Trophoblast cell (in vitro differentiated cells and primary cell): ENCODE results near the gene SCARF2.

Source experiments
- DNase-seq, 2 donors: peaks; one replicate each; pipeline ENCODE4 v3.0.0-alpha.2; 2016
- H2AFZ ChIP-seq: 2 replicates; pipeline ENCODE4 v1.6.1; 2013; ENCODE audit warnings: low read length, moderate library complexity, mild to moderate bottlenecking; ENCODE audit not compliant: insufficient read depth, poor library complexity
- H2AK5ac ChIP-seq: 2 replicates; pipeline ENCODE4 v1.6.1; 2013; ENCODE audit warnings: mild to moderate bottlenecking, low read length
- H2BK120ac ChIP-seq: 2 replicates; pipeline ENCODE4 v1.6.1; 2013; ENCODE audit warnings: low read length, mild to moderate bottlenecking, moderate library complexity; ENCODE audit not compliant: insufficient read depth, poor library complexity
- H2BK12ac ChIP-seq: 2 replicates; pipeline ENCODE4 v1.6.1; 2013; ENCODE audit warnings: mild to moderate bottlenecking, low read length, moderate library complexity
- H2BK5ac ChIP-seq: 2 replicates; pipeline ENCODE4 v1.6.1; 2013; ENCODE audit warnings: low read length, low read depth, moderate library complexity, mild to moderate bottlenecking; ENCODE audit not compliant: poor library complexity
- H3K14ac ChIP-seq: 2 replicates; pipeline ENCODE4 v1.6.1; 2013; ENCODE audit warnings: mild to moderate bottlenecking, low read length
- H3K18ac ChIP-seq: 2 replicates; pipeline ENCODE4 v1.6.1; 2013; ENCODE audit warnings: mild to moderate bottlenecking, low read length
- H3K23ac ChIP-seq: 2 replicates; pipeline ENCODE4 v1.6.1; 2013; ENCODE audit warnings: low read length
- H3K27ac ChIP-seq: 2 replicates; pipeline ENCODE4 v1.5.1; 2013; ENCODE audit warnings: low read depth, mild to moderate bottlenecking, inconsistent platforms, low read length, moderate library complexity
- H3K27me3 ChIP-seq: 2 replicates; pipeline ENCODE4 v1.6.1; 2013; ENCODE audit warnings: inconsistent platforms, mild to moderate bottlenecking, low read length, moderate library complexity; ENCODE audit not compliant: insufficient read depth
- H3K36me3 ChIP-seq, 2 experiments: 1 replicate in 1 of 2; 2 replicates in 1 of 2; pipeline ENCODE4 v1.6.1; 2013; ENCODE audit warnings: low read length in 2 of 2, mild to moderate bottlenecking in 2 of 2, moderate library complexity in 1 of 2; ENCODE audit not compliant: insufficient read depth in 2 of 2, control insufficient read depth in 1 of 2
- H3K4ac ChIP-seq: 2 replicates; pipeline ENCODE4 v1.6.1; 2013; ENCODE audit warnings: low read depth, mild to moderate bottlenecking, low read length, moderate library complexity
- H3K4me1 ChIP-seq, 2 experiments: 1 replicate in 1 of 2; 2 replicates in 1 of 2; pipeline ENCODE4 v1.6.1; 2013; ENCODE audit warnings: low read length in 2 of 2, mild to moderate bottlenecking in 2 of 2, moderate library complexity in 1 of 2; ENCODE audit not compliant: insufficient read depth in 2 of 2, control insufficient read depth in 1 of 2
- H3K4me2 ChIP-seq: 2 replicates; pipeline ENCODE4 v1.6.1; 2013; ENCODE audit warnings: inconsistent platforms, mild to moderate bottlenecking, low read length, moderate library complexity
- H3K4me3 ChIP-seq: 2 replicates; pipeline ENCODE4 v1.5.1; 2013; ENCODE audit warnings: mild to moderate bottlenecking, low read depth, low read length, inconsistent platforms
- H3K79me1 ChIP-seq: one replicate; pipeline ENCODE4 v1.6.1; 2013; ENCODE audit warnings: low read length
- H3K79me2 ChIP-seq: 2 replicates; pipeline ENCODE4 v1.6.1; 2013; ENCODE audit warnings: low read length, mild to moderate bottlenecking; ENCODE audit not compliant: control insufficient read depth, insufficient read depth, poor library complexity
- H3K9ac ChIP-seq: 2 replicates; pipeline ENCODE4 v1.6.1; 2013; ENCODE audit warnings: mild to moderate bottlenecking, low read length
- H3K9me3 ChIP-seq: 2 replicates; pipeline ENCODE4 v1.6.1; 2013; ENCODE audit warnings: low read depth, mild to moderate bottlenecking, control low read depth, inconsistent platforms, low read length; ENCODE audit not compliant: insufficient read depth
- H4K12ac ChIP-seq: 2 replicates; pipeline ENCODE4 v1.6.1; 2013; ENCODE audit warnings: low read depth, mild to moderate bottlenecking, low read length, moderate library complexity
- H4K8ac ChIP-seq: 2 replicates; pipeline ENCODE4 v1.6.1; 2013; ENCODE audit warnings: low read depth, mild to moderate bottlenecking, low read length, moderate library complexity
- H4K91ac ChIP-seq: one replicate; pipeline ENCODE4 v1.6.1; 2013; ENCODE audit warnings: low read depth, mild to moderate bottlenecking, low read length, moderate library complexity
- WGBS: extraction: QIAGEN DNeasy Blood & Tissue Kit; methylation state at CpG from one replicate; pipeline ENCODE4 v1.1.7; 2013; ENCODE audit warnings: missing lambda C conversion rate; ENCODE audit not compliant: insufficient read length, insufficient coverage; ENCODE audit errors: extremely low coverage; 5-methylcytosine and 5-hydroxymethylcytosine counted together

SCARF2 gene

DNA sequence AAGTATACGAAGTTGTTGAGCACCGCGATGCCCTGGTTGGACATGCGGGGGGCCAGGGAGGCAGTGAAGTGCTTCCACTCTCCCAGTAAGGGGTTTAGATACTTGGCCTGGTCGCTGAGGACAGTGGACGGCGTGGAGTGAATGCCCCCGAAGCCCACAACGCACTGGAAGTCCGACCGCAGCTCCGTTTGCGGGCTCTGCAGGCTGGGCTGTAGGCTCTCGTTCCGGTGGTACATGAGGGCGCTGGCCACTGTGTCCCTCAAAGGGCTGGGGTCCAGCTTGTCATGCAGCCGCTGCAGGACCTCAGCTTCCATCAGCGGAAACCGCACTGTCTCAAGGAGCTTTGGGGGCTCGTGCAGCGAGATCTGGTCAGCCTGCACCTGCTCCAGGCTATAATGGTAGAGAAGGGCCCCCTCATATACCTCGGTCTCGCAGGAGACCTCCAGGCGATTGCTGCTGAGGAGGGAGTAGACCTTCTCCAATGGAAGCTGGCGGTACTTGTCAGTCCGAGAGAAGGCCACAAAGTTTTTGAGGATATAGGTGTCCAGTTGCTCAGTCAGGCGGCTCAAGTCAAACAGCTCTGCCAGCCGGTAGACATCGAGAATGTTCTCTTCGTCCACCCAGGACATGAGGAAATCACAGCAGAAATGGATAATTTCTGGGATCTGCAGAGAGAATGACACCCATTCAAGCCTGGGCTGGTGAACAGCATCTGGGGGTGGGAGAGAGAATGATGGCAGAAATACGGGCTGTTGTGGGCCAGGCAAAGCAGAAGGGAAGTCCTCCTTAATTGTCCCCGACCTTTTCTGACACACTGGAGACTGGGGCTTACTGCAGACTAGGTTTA, 27.5 kb upstream of the SCARF2 start:
- no peak for DNase-seq
- H4K91ac ChIP-seq: no peak overlapping the region
- no peak overlapping the region for H2BK5ac ChIP-seq
- no peaks in the 10 kb centered on the region for H3K27me3 ChIP-seq
- no peak overlapping the region for H3K18ac ChIP-seq
- no peaks in the 10 kb centered on the region for H3K4me1 ChIP-seq
- no peak overlapping the region for H2BK120ac ChIP-seq
- no peak overlapping the region for H4K12ac ChIP-seq
- H3K9me3 ChIP-seq: no peaks in the 10 kb centered on the region
- no peak overlapping the region for H2AFZ ChIP-seq
- no peak overlapping the region for H2BK12ac ChIP-seq
- WGBS: no CpG with 5 or more reads among the region's 32 CpGs
- H3K4ac ChIP-seq: no peak overlapping the region
- no peaks in the 10 kb centered on the region for H3K79me2 ChIP-seq
- no peak overlapping the region for H2AK5ac ChIP-seq
- H4K8ac ChIP-seq: no peak overlapping the region
- H3K9ac ChIP-seq: no peak overlapping the region
- no peak overlapping the region for H3K4me3 ChIP-seq
- H3K79me1 ChIP-seq: no peaks in the 10 kb centered on the region
- H3K27ac ChIP-seq: no peak overlapping the region
- H3K36me3 ChIP-seq: peaks cover 17 to 24% of the 10 kb centered on the region in 2 experiments
- H3K14ac ChIP-seq: no peak overlapping the region
- no peak overlapping the region for H3K23ac ChIP-seq
- no peak overlapping the region for H3K4me2 ChIP-seq

DNA sequence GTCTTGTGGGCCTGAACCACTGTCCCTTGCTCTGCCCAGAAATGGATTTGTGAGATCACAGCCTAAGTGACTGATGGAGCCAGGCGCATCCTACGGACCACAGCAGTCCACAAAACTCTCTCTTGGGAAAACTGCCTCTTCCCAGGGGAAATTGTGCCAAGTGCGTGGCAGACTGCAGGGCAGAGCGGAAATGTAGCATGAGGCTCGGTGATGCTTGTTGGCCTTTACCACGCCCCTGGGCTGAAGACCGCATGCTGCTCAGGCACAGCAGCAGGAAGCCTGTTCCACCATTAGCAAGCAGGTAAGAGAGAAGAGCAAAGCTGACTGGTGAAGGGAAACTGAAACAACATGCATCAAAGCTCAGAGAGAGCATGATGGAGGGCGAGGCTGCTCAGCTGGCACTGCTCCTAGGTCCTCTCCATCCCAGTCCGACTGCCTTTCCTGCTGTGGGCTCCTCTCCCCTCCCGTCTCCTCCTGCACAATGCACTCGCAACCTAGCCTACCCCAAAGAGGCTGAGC, 26.5 kb upstream of the SCARF2 start:
- DNase-seq: no peak
- Histone ChIP-seq H3K4me2 (no peak overlapping the region), H3K18ac (no peak overlapping the region), H2AFZ (no peak overlapping the region), H3K23ac (no peak overlapping the region), H4K12ac (no peak overlapping the region), H3K79me1 (no peaks in the 10 kb centered on the region), H3K4ac (no peak overlapping the region), H3K79me2 (no peaks in the 10 kb centered on the region), H2BK120ac (no peak overlapping the region), H3K9ac (no peak overlapping the region), H3K4me1 (no peaks in the 10 kb centered on the region), H2AK5ac (no peak overlapping the region), H3K27ac (no peak overlapping the region), H4K91ac (no peak overlapping the region), H3K27me3 (no peaks in the 10 kb centered on the region), H4K8ac (no peak overlapping the region), H3K14ac (no peak overlapping the region), H3K36me3 (peaks cover 19 to 23% of the 10 kb centered on the region in 2 experiments), H2BK12ac (no peak overlapping the region), H3K4me3 (no peak overlapping the region), H2BK5ac (no peak overlapping the region), H3K9me3 (no peaks in the 10 kb centered on the region)
- no CpG with 5 or more reads among the region's 11 CpGs for WGBS

GRCh38 chr22:20463324-20464095, 25.9 kb upstream of the SCARF2 start:
- no peaks in the 10 kb centered on the region for H3K27me3 ChIP-seq
- no peak overlapping the region for H3K4ac ChIP-seq
- DNase-seq: no peak
- H3K27ac ChIP-seq: no peak overlapping the region
- H3K79me1 ChIP-seq: no peaks in the 10 kb centered on the region
- peaks cover 19 to 20% of the 10 kb centered on the region in 2 experiments for H3K36me3 ChIP-seq
- H2AK5ac ChIP-seq: no peak overlapping the region
- H3K18ac ChIP-seq: no peak overlapping the region
- no peak overlapping the region for H3K9ac ChIP-seq
- H3K23ac ChIP-seq: no peak overlapping the region
- H2BK5ac ChIP-seq: no peak overlapping the region
- H4K12ac ChIP-seq: no peak overlapping the region
- H4K8ac ChIP-seq: no peak overlapping the region
- H2BK12ac ChIP-seq: no peak overlapping the region
- no peak overlapping the region for H3K4me2 ChIP-seq
- no peak overlapping the region for H2AFZ ChIP-seq
- H4K91ac ChIP-seq: no peak overlapping the region
- H3K4me1 ChIP-seq: no peaks in the 10 kb centered on the region
- no peak overlapping the region for H2BK120ac ChIP-seq
- H3K4me3 ChIP-seq: no peak overlapping the region
- no peak overlapping the region for H3K14ac ChIP-seq
- no peaks in the 10 kb centered on the region for H3K79me2 ChIP-seq
- H3K9me3 ChIP-seq: no peaks in the 10 kb centered on the region
- no CpG with 5 or more reads among the region's 2 CpGs for WGBS

DNA sequence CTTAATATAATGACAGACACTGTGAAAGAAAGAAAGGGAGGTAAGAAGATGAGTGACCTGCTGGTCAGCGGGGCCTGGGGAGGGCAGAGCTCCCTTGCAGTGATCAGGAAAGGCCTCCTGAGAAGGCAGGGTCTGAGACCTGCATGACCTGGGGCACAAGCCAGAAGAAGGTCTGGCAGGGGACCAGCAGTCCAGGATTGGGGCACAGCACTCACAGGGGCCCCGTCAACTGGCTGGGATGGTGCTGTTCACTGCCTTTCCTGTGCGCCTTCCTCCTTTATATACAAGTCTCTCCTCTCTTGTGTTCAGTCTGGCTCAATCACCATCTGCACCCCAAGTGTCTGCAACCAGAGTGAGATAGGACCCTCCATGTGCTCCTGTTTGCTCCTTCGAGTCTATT, 22.2 kb upstream of the SCARF2 start:
- Histone ChIP-seq H3K18ac (no peak overlapping the region), H2BK5ac (no peak overlapping the region), H3K36me3 (peaks cover 14 to 21% of the 10 kb centered on the region in 2 experiments), H3K27me3 (no peaks in the 10 kb centered on the region), H3K9ac (no peak overlapping the region), H3K4me2 (no peak overlapping the region), H4K91ac (no peak overlapping the region), H3K23ac (no peak overlapping the region), H3K14ac (no peak overlapping the region), H2AK5ac (no peak overlapping the region), H3K79me2 (no peaks in the 10 kb centered on the region), H3K27ac (no peak overlapping the region), H2AFZ (no peak overlapping the region), H3K9me3 (no peaks in the 10 kb centered on the region), H3K4me3 (no peak overlapping the region), H2BK120ac (no peak overlapping the region), H3K4me1 (peaks cover 3 to 5% of the 10 kb centered on the region in 2 experiments), H3K79me1 (peaks cover 3% of the 10 kb centered on the region), H4K12ac (no peak overlapping the region), H2BK12ac (no peak overlapping the region), H3K4ac (no peak overlapping the region), H4K8ac (no peak overlapping the region)
- no peak for DNase-seq
- no CpG with 5 or more reads among the region's 4 CpGs for WGBS
